NCI-H146 treated with DMSO at 0.1 percent for 48 hours (cell line): ENCODE results near the gene GALNT9.

ENCODE experiments used
- DNase-seq: peaks from one replicate; lab custom pipeline; 2025; ENCODE audit not compliant: unreplicated experiment; lab: John Stamatoyannopoulos, UW

Gene GALNT9

DNA sequence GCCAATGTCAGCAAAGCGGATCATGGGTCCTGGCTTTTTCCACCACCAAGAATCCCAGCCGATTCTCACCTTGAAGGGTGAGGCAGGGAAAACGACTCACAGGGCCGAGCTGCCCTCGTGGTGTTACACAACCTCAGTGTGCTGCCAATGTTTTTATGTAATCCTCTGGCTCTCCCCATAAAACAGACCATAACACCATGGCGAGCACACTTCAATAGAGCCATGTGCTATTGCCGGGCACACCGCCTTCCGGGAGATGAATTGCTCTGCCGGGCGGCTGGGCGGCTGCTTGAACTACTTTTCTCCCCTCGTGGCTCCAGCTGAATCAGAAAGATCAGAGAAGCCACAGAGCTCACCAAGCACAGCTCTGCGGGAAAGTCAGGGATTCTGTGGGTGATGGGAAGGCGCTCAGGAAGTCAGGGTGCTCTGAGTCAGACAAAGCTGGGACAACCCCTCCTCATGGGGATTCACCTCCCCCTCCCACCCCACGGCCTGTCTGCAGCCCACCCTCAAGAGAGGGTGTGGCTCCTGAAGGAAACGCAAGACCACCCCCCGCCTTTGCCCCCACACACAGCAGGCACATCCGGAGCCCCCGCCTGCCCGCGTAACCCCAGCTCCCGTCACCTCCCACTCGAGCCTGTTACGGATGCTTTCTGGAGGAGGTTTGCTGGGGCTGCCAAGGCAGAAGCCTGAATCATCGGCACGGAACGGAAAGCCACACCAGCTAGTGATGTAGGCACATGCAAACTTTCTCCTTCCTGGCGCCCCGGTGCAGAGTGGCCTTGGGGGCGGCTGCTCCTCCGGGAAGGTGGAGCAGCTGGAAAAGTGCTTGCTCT is 1.8 kb downstream of the GALNT9 start:
- DNase-seq: no peak

- no peak for DNase-seq
These were observed 2.7 kb downstream of the GALNT9 start for GRCh38 chr12:132326646-132327045.

GRCh38 chr12:132325733-132326130 is 3.7 kb downstream of the GALNT9 start:
- no peak for DNase-seq

DNA sequence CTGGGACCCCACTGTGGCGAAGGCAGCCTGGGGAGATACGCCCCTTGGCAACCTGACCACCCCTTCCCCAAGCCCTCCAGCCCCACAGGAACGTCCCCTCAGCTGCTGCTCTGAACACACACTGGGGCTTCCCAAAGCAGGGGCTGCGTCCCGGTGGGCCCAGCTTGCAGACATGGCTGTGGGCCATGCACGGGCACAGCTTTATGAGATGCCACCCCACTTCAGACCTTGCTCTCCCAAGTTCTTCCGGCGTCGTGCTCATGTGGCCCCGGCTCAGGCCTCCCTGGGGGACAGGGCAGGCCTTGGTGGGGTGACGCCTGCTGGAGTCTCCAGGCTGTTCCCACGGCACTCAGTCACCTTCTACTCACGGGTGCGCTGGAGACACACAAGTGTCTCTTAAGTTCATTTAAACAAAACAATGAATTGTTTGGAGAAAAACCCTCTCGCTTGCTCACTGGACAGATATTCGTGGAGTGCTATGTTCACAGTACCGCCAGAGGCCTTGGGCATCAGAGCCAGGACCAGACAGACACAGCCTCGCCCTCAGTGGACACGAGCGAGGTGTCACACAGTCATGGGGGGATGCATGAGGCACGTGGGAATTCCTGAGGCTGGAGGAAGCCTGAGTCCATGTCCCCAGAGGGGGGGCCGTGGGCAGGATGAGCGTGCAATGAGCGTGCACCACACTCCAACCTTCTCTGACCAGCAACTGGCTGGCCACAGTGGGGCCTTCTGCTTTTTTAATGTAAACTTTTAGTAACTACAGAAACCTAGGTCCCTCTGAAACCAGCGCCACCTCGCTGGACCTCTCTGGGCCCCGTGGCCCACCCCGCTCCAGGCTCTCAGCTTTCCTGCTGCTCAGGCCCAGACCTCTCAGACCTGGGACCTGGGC is 4.3 kb downstream of the GALNT9 start:
- no peak for DNase-seq

- DNase-seq: no peak
These were observed 5.2 kb downstream of the GALNT9 start for GRCh38 chr12:132324173-132324572.

- no peak for DNase-seq
These were observed 6.0 kb downstream of the GALNT9 start for GRCh38 chr12:132323171-132324010.

DNA sequence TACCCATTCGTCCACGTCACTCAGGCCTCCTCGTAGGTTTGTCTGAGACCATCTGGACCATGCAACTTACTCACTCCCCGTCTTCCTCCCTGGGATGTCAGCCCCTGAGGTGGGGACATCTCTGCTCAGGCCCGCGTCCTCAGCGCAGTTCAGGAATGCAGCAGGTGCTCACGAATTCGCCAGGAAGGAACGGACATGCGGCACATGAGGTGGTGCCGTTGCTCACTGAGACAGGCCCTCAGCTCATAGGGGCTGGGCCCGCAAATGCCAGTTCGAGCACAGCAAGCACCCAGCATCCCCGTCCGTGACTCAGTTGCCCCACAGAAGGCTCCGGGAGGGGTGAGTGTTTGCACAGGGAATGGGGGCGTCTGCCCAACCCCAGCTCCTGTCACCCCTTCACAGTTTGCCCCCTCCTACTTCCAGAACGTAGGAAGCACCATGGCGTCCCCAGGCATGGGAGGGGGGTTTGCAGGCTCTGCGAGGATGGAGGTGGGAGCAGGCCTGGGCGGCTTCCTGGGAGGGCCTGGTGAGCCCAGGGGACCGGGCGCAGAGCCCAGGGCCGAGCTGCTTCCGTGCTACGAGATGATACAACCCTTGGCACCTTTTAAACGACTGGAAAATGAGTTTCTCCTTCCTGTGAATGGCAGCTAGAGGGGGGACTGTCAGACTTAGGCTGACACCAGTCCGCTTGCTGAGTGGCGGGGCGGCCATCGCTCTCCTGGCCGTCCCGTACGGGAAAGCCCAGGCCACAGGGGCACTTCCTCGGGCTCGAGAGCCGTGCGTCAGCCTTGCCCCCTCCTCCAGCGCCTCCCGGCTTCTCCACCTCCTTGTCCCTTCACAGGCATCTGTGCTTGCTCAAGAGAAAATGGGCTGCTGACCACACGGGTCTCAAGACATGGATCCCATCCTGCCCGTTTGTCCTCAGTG is 6.9 kb downstream of the GALNT9 start:
- no peak for DNase-seq

DNA sequence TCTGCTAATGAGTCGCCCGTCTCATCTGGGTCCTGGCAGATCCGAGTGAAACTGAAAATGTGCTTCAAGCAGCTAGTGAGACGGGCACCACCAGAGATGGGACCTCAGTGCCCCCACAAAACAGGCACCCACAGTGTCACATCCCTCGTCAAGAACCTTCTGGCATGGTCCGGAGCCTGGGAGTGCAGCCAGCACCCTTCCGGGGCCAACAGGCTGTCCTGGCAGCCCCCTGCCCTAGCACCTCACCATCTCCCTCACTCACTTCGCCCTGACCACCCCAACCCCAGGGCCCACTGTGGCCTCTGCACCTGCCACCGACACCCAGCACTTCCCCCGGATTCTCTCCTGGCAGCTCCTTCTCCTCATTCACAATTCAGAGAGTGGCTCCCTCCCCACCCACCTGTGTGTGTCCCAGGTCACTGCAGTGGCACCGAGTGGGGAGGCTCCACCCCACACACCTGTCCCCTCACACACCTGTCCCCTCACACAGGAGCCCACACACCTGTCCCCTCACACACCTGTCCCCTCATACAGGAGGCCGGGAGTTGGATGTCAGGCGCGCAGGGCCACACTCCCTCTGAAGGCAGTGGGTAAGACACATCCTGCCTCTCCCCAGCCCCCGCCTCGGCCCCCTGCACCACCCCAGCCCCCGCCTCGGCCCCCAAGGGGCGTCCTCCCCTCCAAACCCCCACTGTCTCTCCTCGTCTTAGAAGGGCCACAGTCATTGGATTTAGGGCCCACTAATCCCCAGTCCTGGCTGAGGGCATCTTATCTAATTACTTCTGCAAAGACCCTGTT is 7.9 kb downstream of the GALNT9 start:
- DNase-seq: no peak

DNA sequence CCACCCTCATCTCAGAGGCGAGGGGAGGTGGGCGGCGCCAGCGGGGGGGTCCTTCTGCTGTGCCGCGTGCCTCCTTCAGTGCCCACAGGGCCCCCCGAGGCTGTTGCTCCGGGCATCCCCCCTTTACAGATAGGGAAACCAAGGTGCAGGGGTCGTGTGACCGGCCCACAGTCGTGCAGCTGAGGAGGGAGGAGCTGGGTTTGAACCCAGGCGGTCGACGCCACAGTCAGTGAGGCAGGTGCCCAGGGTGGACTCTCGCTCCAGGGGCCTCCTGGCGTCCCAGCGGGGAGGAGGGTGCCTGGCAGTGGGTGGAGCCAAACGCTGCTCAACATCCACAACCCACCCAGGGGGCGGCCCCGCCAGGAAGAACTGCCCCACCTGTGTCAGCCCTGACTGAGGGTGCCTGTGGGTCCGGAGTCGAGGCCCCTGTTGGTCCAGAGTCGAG is 8.6 kb downstream of the GALNT9 start:
- no peak for DNase-seq

GRCh38 chr12:132319991-132320570 is 9.3 kb downstream of the GALNT9 start:
- DNase-seq: no peak

- DNase-seq: no peak
These were observed 9.9 kb downstream of the GALNT9 start for GRCh38 chr12:132319359-132319950.

GRCh38 chr12:132318618-132319033 is 10.8 kb downstream of the GALNT9 start:
- no peak for DNase-seq

DNA sequence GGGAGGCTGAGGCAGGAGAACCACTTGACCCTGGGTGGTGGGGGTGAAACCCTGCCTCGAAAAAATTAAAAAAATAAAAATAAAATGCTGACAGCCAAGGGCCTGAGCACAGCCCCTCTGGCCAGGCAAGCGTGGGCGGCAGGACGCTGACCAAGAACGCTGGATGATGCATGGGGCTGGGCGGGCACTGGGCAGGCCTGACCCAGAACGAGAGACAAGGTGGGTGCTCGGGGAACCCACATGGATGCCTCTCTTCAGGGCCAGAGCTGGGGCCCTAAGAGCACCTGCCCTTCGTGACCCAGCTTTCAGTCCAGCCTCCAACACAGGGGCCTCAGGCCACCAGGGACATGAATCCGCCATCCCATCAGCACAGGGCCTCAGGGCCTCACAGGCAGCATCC is 11.3 kb downstream of the GALNT9 start:
- DNase-seq: no peak

GRCh38 chr12:132317233-132317938 is 12.0 kb downstream of the GALNT9 start:
- no peak for DNase-seq

DNA sequence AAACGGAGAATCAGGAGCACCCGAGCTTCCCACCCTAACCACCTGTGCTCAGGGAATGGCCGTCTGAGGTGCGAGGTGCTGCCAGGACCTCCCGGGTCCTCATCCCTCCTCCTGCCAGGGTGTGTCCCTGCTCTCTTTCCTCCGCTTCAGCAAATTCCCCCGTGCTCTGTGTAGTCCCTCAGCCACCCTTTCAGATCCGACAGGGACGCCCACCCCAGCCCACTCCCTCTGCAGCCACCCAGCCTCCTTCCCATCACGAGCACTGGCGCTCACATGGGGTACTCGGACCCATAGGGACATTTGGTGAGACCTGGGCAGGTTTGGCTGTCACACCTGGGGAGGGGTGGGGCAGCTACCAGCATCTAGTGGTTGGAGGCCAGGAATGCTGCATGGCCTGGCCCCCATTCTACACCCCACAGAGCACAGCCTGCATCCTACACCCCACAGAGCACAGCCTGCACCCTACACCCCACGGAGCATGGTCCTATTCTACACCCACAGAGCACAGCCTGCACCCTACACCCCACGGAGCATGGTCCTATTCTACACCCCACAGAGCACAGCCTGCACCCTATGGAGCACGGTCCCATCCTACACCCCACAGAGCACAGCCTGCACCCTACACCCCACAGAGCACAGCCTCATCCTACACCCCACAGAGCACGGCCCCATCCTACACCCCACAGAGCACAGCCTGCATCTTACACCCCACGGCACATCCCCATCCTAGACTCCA is 12.7 kb downstream of the GALNT9 start:
- DNase-seq: no peak

GRCh38 chr12:132315951-132316350 is 13.4 kb downstream of the GALNT9 start:
- no peak for DNase-seq

DNA sequence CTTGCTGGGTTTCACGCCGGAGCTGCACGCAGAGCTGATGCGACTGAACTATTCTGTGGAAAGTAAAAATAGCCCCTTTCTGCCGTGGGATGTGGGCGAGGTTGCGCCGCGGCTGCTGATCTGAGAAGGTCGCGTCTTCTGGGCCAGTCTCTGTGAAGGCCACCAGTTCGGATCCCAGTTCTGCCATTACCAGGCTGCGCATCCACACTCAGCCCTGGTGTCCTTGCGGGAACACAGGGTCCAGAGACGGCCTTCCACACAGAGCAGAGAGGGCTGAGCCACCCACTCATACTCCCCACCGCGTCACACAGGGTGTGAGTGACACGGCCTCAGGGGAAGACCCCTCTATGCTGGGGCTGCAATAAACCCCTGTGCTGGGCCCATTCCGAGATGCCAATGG is 13.9 kb downstream of the GALNT9 start:
- DNase-seq: no peak
